ENCODE measurements around the gene ITK. TPM values are rescaled to one million over a fixed set of nuclear protein-coding genes. Genes with fewer than 3 reads are reported as not detected.
"Not testable (repeated sequence)": the region's sequence is repeated elsewhere in the genome, so short reads cannot be mapped to it uniquely, and the experiment has no call there.

Gene ITK
- total and polyA plus RNA-seq, 5 donors: 0.34 to 1.6 (median 0.77) TPM

GRCh38 chr5:157193699-157194424 lies 13.2 kb downstream of the ITK start:
- 83% methylated on average over 10 of the region's 10 CpGs for WGBS
- DNase-seq (no peak), ATAC-seq (no peak)
- no peaks in the 10 kb centered on the region for H3K9me3 ChIP-seq (ENCODE audit: control insufficient read depth, low read length)
- H3K4me1 ChIP-seq (ENCODE audit: control insufficient read depth, insufficient read depth, low read length): no peaks in the 10 kb centered on the region
- H3K27me3 ChIP-seq (ENCODE audit: control insufficient read depth, insufficient read depth): no peaks in the 10 kb centered on the region
- intact Hi-C loops (cut with DNase I): no loop called here
- no peak overlapping the region for H3K27ac ChIP-seq (ENCODE audit: low read length)
- H3K4me3 ChIP-seq (ENCODE audit: low read length): no peak overlapping the region

- no peaks in the 10 kb centered on the region for H3K4me1 ChIP-seq (ENCODE audit: control insufficient read depth, insufficient read depth, low read length)
- no peak for ATAC-seq
- no peak overlapping the region for H3K4me3 ChIP-seq (ENCODE audit: low read length)
- H3K27me3 ChIP-seq (ENCODE audit: control insufficient read depth, insufficient read depth): no peaks in the 10 kb centered on the region
- no peak for DNase-seq
- intact Hi-C loops (cut with DNase I): no loop called here
- no peak overlapping the region for H3K27ac ChIP-seq (ENCODE audit: low read length)
- H3K9me3 ChIP-seq (ENCODE audit: control insufficient read depth, low read length): no peaks in the 10 kb centered on the region
Observed at GRCh38 chr5:157196045-157196444, 15.4 kb downstream of the ITK start.

- DNase-seq (no peak), ATAC-seq (no peak)
- WGBS: 91% methylated on average over 3 of the region's 3 CpGs
- intact Hi-C loops (cut with DNase I): no loop called here
- H3K9me3 ChIP-seq (ENCODE audit: control insufficient read depth, low read length): no peaks in the 10 kb centered on the region
- H3K4me1 ChIP-seq (ENCODE audit: control insufficient read depth, insufficient read depth, low read length): no peaks in the 10 kb centered on the region
- no peak overlapping the region for H3K27ac ChIP-seq (ENCODE audit: low read length)
- H3K4me3 ChIP-seq (ENCODE audit: low read length): no peak overlapping the region
- H3K27me3 ChIP-seq (ENCODE audit: control insufficient read depth, insufficient read depth): no peaks in the 10 kb centered on the region
Observed at GRCh38 chr5:157197086-157197485, 16.4 kb downstream of the ITK start.

- Histone ChIP-seq H3K4me1 (ENCODE audit: control insufficient read depth, insufficient read depth, low read length) (no peaks in the 10 kb centered on the region), H3K27me3 (ENCODE audit: control insufficient read depth, insufficient read depth) (no peaks in the 10 kb centered on the region), H3K4me3 (ENCODE audit: low read length) (no peak overlapping the region), H3K9me3 (ENCODE audit: control insufficient read depth, low read length) (no peaks in the 10 kb centered on the region), H3K27ac (ENCODE audit: low read length) (no peak overlapping the region)
- no peak for DNase-seq
- no peak for ATAC-seq
- 50% methylated on average over 5 of the region's 5 CpGs for WGBS
- intact Hi-C loops (cut with DNase I): no loop called here
Observed at GRCh38 chr5:157198277-157198986, 17.8 kb downstream of the ITK start.

- no peaks in the 10 kb centered on the region for H3K4me1 ChIP-seq (ENCODE audit: control insufficient read depth, insufficient read depth, low read length)
- H3K27me3 ChIP-seq (ENCODE audit: control insufficient read depth, insufficient read depth): no peaks in the 10 kb centered on the region
- intact Hi-C loops (cut with DNase I): no loop called here
- 81% methylated on average over 4 of the region's 4 CpGs for whole genome bisulfite sequencing
- DNase-seq (no peak), ATAC-seq (no peak)
- H3K9me3 ChIP-seq (ENCODE audit: control insufficient read depth, low read length): no peaks in the 10 kb centered on the region
- no peak overlapping the region for H3K4me3 ChIP-seq (ENCODE audit: low read length)
- no peak overlapping the region for H3K27ac ChIP-seq (ENCODE audit: low read length)
Observed at GRCh38 chr5:157201857-157202256, 21.2 kb downstream of the ITK start.

GRCh38 chr5:157203417-157203816 lies 22.8 kb downstream of the ITK start:
- H3K9me3 ChIP-seq (ENCODE audit: control insufficient read depth, low read length): no peaks in the 10 kb centered on the region
- ATAC-seq: no peak
- no peak overlapping the region for H3K27ac ChIP-seq (ENCODE audit: low read length)
- no peak for DNase-seq
- no peaks in the 10 kb centered on the region for H3K27me3 ChIP-seq (ENCODE audit: control insufficient read depth, insufficient read depth)
- no peaks in the 10 kb centered on the region for H3K4me1 ChIP-seq (ENCODE audit: control insufficient read depth, insufficient read depth, low read length)
- H3K4me3 ChIP-seq (ENCODE audit: low read length): no peak overlapping the region
- WGBS: 84% methylated on average over 4 of the region's 4 CpGs
- intact Hi-C loops (cut with DNase I): no loop called here

- DNase-seq (no peak), ATAC-seq (no peak)
- intact Hi-C loops (cut with DNase I): no loop called here
- H3K4me1 ChIP-seq (ENCODE audit: control insufficient read depth, insufficient read depth, low read length): no peaks in the 10 kb centered on the region
- WGBS: 49% methylated on average over 4 of the region's 4 CpGs
- no peak overlapping the region for H3K27ac ChIP-seq (ENCODE audit: low read length)
- H3K9me3 ChIP-seq (ENCODE audit: control insufficient read depth, low read length): no peaks in the 10 kb centered on the region
- no peaks in the 10 kb centered on the region for H3K27me3 ChIP-seq (ENCODE audit: control insufficient read depth, insufficient read depth)
- H3K4me3 ChIP-seq (ENCODE audit: low read length): no peak overlapping the region
Observed at GRCh38 chr5:157204765-157205164, 24.1 kb downstream of the ITK start.

GRCh38 chr5:157205708-157206107 lies 25.1 kb downstream of the ITK start:
- WGBS: 88% methylated on average over 6 of the region's 6 CpGs
- Histone ChIP-seq H3K27ac (ENCODE audit: low read length) (no peak overlapping the region), H3K9me3 (ENCODE audit: control insufficient read depth, low read length) (no peaks in the 10 kb centered on the region), H3K4me1 (ENCODE audit: control insufficient read depth, insufficient read depth, low read length) (no peaks in the 10 kb centered on the region), H3K4me3 (ENCODE audit: low read length) (no peak overlapping the region), H3K27me3 (ENCODE audit: control insufficient read depth, insufficient read depth) (no peaks in the 10 kb centered on the region)
- DNase-seq: no peak
- intact Hi-C loops (cut with DNase I): no loop called here
- no peak for ATAC-seq

GRCh38 chr5:157210652-157211051 lies 30.0 kb downstream of the ITK start:
- H3K27me3 ChIP-seq (ENCODE audit: control insufficient read depth, insufficient read depth); intact Hi-C loops (cut with DNase I); H3K4me3 ChIP-seq (ENCODE audit: low read length); DNase-seq; H3K27ac ChIP-seq (ENCODE audit: low read length); H3K4me1 ChIP-seq (ENCODE audit: control insufficient read depth, insufficient read depth, low read length); ATAC-seq; H3K9me3 ChIP-seq (ENCODE audit: control insufficient read depth, low read length): not testable (repeated sequence)
- WGBS: 22% methylated on average over 1 of the region's 1 CpG

- DNase-seq (no peak), ATAC-seq (no peak)
- no peaks in the 10 kb centered on the region for H3K9me3 ChIP-seq (ENCODE audit: control insufficient read depth, low read length)
- no peak overlapping the region for H3K27ac ChIP-seq (ENCODE audit: low read length)
- no peaks in the 10 kb centered on the region for H3K27me3 ChIP-seq (ENCODE audit: control insufficient read depth, insufficient read depth)
- intact Hi-C loops (cut with DNase I): no loop called here
- 70% methylated on average over 5 of the region's 5 CpGs for WGBS
- no peak overlapping the region for H3K4me3 ChIP-seq (ENCODE audit: low read length)
- no peaks in the 10 kb centered on the region for H3K4me1 ChIP-seq (ENCODE audit: control insufficient read depth, insufficient read depth, low read length)
Observed at GRCh38 chr5:157212307-157212706, 31.7 kb downstream of the ITK start.

- Histone ChIP-seq H3K4me3 (ENCODE audit: low read length) (no peak overlapping the region), H3K27me3 (ENCODE audit: control insufficient read depth, insufficient read depth) (no peaks in the 10 kb centered on the region), H3K27ac (ENCODE audit: low read length) (no peak overlapping the region), H3K4me1 (ENCODE audit: control insufficient read depth, insufficient read depth, low read length) (no peaks in the 10 kb centered on the region), H3K9me3 (ENCODE audit: control insufficient read depth, low read length) (no peaks in the 10 kb centered on the region)
- intact Hi-C loops (cut with DNase I): no loop called here
- ATAC-seq (no peak), DNase-seq (no peak)
- WGBS: 85% methylated on average over 7 of the region's 7 CpGs
Observed at GRCh38 chr5:157213527-157214243, 33.0 kb downstream of the ITK start.

Measured in right cardiac atrium (tissue), 5 donors.